Liver (tissue), 9 donors: ENCODE measurements around the gene SH3RF3. TPM values are rescaled to one million over a fixed set of nuclear protein-coding genes. Genes with fewer than 3 reads are reported as not detected.

ENCODE experiments used
- DNase-seq: peaks from one replicate; pipeline ENCODE4 v3.0.0-alpha.2; 2017; ENCODE audit warnings: low spot score
- H3K27ac ChIP-seq, 2 donors: one replicate each; pipeline ENCODE4 v1.7.0; 2013; ENCODE audit warnings: inconsistent platforms in 2 of 2, low read length in 2 of 2, control low read depth in 1 of 2, low read depth in 1 of 2, mild to moderate bottlenecking in 1 of 2
- H3K27me3 ChIP-seq, 4 donors: one replicate each; pipeline versions ENCODE4 v1.6.1 to v1.7.0; 2013; ENCODE audit warnings: low read length in 3 of 4, inconsistent platforms in 1 of 4, mild to moderate bottlenecking in 1 of 4, moderate library complexity in 1 of 4; ENCODE audit not compliant: control insufficient read depth in 4 of 4, insufficient read depth in 4 of 4
- H3K36me3 ChIP-seq, 4 donors: one replicate each; pipeline versions ENCODE4 v1.6.1 to v1.7.0; 2013; ENCODE audit warnings: low read length in 3 of 4, mild to moderate bottlenecking in 3 of 4, low read depth in 1 of 4, moderate library complexity in 1 of 4; ENCODE audit not compliant: control insufficient read depth in 4 of 4, insufficient read depth in 3 of 4
- H3K4me1 ChIP-seq, 4 donors: one replicate each; pipeline versions ENCODE4 v1.6.1 to v1.7.0; 2013; ENCODE audit warnings: low read length in 3 of 4, mild to moderate bottlenecking in 3 of 4, moderate library complexity in 1 of 4; ENCODE audit not compliant: control insufficient read depth in 4 of 4, insufficient read depth in 4 of 4
- H3K4me3 ChIP-seq, 3 donors: one replicate each; pipeline versions ENCODE4 v1.6.1 to v1.7.0; 2013; ENCODE audit warnings: low read length in 3 of 3, control low read depth in 1 of 3, low read depth in 1 of 3, mild to moderate bottlenecking in 1 of 3
- H3K9ac ChIP-seq, 2 donors: one replicate each; pipeline ENCODE4 v1.7.0; 2013; ENCODE audit warnings: low read length in 2 of 2, mild to moderate bottlenecking in 2 of 2, moderate library complexity in 2 of 2, control low read depth in 1 of 2, low read depth in 1 of 2
- H3K9me3 ChIP-seq, 4 donors: one replicate each; pipeline versions ENCODE4 v1.6.1 to v1.7.0; 2013; ENCODE audit warnings: low read length in 3 of 4; ENCODE audit not compliant: control insufficient read depth in 4 of 4
- ATF3 ChIP-seq: IDR thresholded peaks from 2 replicates; pipeline ENCODE4 v1.6.1; 2016; ENCODE audit warnings: antibody characterized with exemption
- CTCF ChIP-seq: fragments of 150-350 bp; IDR thresholded peaks from 2 replicates; pipeline ENCODE4 v1.5.1; 2017; ENCODE audit warnings: improper control_type of control experiment, low read depth, low read length; ENCODE audit not compliant: missing input control
- EGR1 ChIP-seq, 2 donors: IDR thresholded peaks; 2 replicates each; pipeline ENCODE4 v1.6.1; 2016 to 2018; ENCODE audit warnings: antibody characterized with exemption in 2 of 2, low read depth in 2 of 2
- FOXA1 ChIP-seq: IDR thresholded peaks from 2 replicates; pipeline ENCODE4 v1.6.1; 2016; ENCODE audit warnings: antibody characterized with exemption
- FOXA2 ChIP-seq: IDR thresholded peaks from 2 replicates; pipeline ENCODE4 v1.6.1; 2016; ENCODE audit warnings: antibody characterized with exemption
- GABPA ChIP-seq, 2 donors: IDR thresholded peaks in 1 of 2; conservative IDR thresholded peaks in 1 of 2; 2 replicates each; pipeline ENCODE4 v1.6.1; 2016; ENCODE audit warnings: antibody characterized with exemption in 2 of 2, mild to moderate bottlenecking in 1 of 2, moderate library complexity in 1 of 2
- HNF4G ChIP-seq: IDR thresholded peaks from 2 replicates; pipeline ENCODE4 v1.6.1; 2016; ENCODE audit warnings: antibody characterized with exemption
- MAX ChIP-seq: IDR thresholded peaks from 2 replicates; pipeline ENCODE4 v1.6.1; 2016; ENCODE audit warnings: antibody characterized with exemption
- NR2F2 ChIP-seq: IDR thresholded peaks from 2 replicates; pipeline ENCODE4 v1.6.1; 2016; ENCODE audit warnings: antibody characterized with exemption
- RAD21 ChIP-seq, 2 donors: IDR thresholded peaks; 2 replicates each; pipeline ENCODE4 v1.6.1; 2016; ENCODE audit warnings: antibody characterized with exemption in 2 of 2, mild to moderate bottlenecking in 2 of 2
- REST ChIP-seq: IDR thresholded peaks from 2 replicates; pipeline ENCODE4 v1.6.1; 2016; ENCODE audit warnings: antibody characterized with exemption, mild to moderate bottlenecking
- TAF1 ChIP-seq: conservative IDR thresholded peaks from 2 replicates; pipeline ENCODE4 v1.6.1; 2016; ENCODE audit warnings: antibody characterized with exemption, mild to moderate bottlenecking
- YY1 ChIP-seq: IDR thresholded peaks from 2 replicates; pipeline ENCODE4 v1.6.1; 2016; ENCODE audit warnings: antibody characterized with exemption, mild to moderate bottlenecking
- ZBTB33 ChIP-seq: IDR thresholded peaks from 2 replicates; pipeline ENCODE4 v1.6.1; 2016; ENCODE audit warnings: antibody characterized with exemption
- WGBS: extraction: QIAGEN DNeasy Blood & Tissue Kit; methylation state at CpG from one replicate; pipeline ENCODE4 v1.1.7; 2013; 5-methylcytosine and 5-hydroxymethylcytosine counted together
- polyA plus RNA-seq, 2 donors: library from polyadenylated mRNA; stranded (reverse) in 1 of 2; unstranded in 1 of 2; fragments of 200-250 nt in 1 of 2; fragments of >200 nt in 1 of 2; fragmentation: Nextera tagmentation in 1 of 2; extraction: Ambion mirVana in 1 of 2; gene quantifications; one replicate each; pipeline versions ENCODE4 v1.2.1 to v1.2.3, GENCODE V29; 2013 to 2015
- total RNA-seq, 2 donors: library from RNA; depleted of rRNA; stranded (reverse); fragments of >200 nt; gene quantifications; one replicate each; pipeline ENCODE4 v1.2.3, GENCODE V29; 2014
- donor health status: healthy.
- donor health status: healthy.
- donor health status: healthy.
- donor health status: healthy.
- donor health status: healthy.

Gene SH3RF3
- total and polyA plus RNA-seq, 4 donors, result 0.11 to 1.0 (median 0.54) TPM

GRCh38 chr2:109478906-109479493, 350.0 kb downstream of the SH3RF3 start:
- Histone ChIP-seq H3K9me3 (no peaks in the 10 kb centered on the region), H3K9ac (no peak overlapping the region), H3K36me3 (no peaks in the 10 kb centered on the region), H3K4me1 (peaks cover 3 to 30% (median 16%) of the 10 kb centered on the region in 4 donors), H3K27me3 (no peaks in the 10 kb centered on the region), H3K4me3 (no peak overlapping the region), H3K27ac (no peak overlapping the region)
- 92% methylated on average over 12 of the region's 12 CpGs for WGBS
- no peak for DNase-seq
- TF ChIP-seq RAD21 (IDR thresholded peaks at IDR 0.05) (no peak), HNF4G (no peak), NR2F2 (no peak), TAF1 (no peak), FOXA2 (no peak)

GRCh38 chr2:109479804-109480203, 350.8 kb downstream of the SH3RF3 start:
- H3K27me3 ChIP-seq, result no peaks in the 10 kb centered on the region
- H3K4me1 ChIP-seq, result peaks cover 3 to 30% (median 16%) of the 10 kb centered on the region in 4 donors
- no peak overlapping the region for H3K4me3 ChIP-seq
- no peak for DNase-seq
- no peaks in the 10 kb centered on the region for H3K36me3 ChIP-seq
- no peak overlapping the region for H3K9ac ChIP-seq
- WGBS, result 90% methylated on average over 7 of the region's 7 CpGs
- TF ChIP-seq GABPA (IDR thresholded peaks at IDR 0.05 in 1 of 2, conservative IDR thresholded peaks at IDR 0.05 in 1 of 2) (no peak), RAD21 (IDR thresholded peaks at IDR 0.05) (no peak), YY1 (no peak), HNF4G (no peak), TAF1 (no peak), EGR1 (IDR thresholded peaks at IDR 0.05; ENCODE audit: low read depth in 2 of 2) (no peak), CTCF (no peak), FOXA1 (no peak), MAX (no peak), NR2F2 (no peak), REST (no peak), ATF3 (no peak), ZBTB33 (no peak)
- H3K27ac ChIP-seq, result no peak overlapping the region
- no peaks in the 10 kb centered on the region for H3K9me3 ChIP-seq
